OCI-M1 (cell line): ENCODE data around the gene SYNE2.
"Not testable (repeated sequence)": the region's sequence is repeated elsewhere in the genome, so short reads cannot be mapped to it uniquely, and the experiment has no call there.

ENCODE experiments used
- DNase-seq: peaks from one replicate; lab custom pipeline; 2025; lab: John Stamatoyannopoulos, UW

Gene SYNE2

GRCh38 chr14:64196814-64197411, 344.1 kb downstream of the SYNE2 start:
- DNase-seq: no peak

- no peak for DNase-seq
Observed at GRCh38 chr14:64197996-64198395, 345.2 kb downstream of the SYNE2 start.

GRCh38 chr14:64198486-64198885, 345.7 kb downstream of the SYNE2 start:
- no peak for DNase-seq

GRCh38 chr14:64200170-64200569, 347.4 kb downstream of the SYNE2 start:
- DNase-seq: no peak

GRCh38 chr14:64201296-64201695, 348.5 kb downstream of the SYNE2 start:
- no peak for DNase-seq

- DNase-seq: no peak
Observed at GRCh38 chr14:64201921-64202545, 349.2 kb downstream of the SYNE2 start.

GRCh38 chr14:64202716-64203115, 349.9 kb downstream of the SYNE2 start:
- no peak for DNase-seq

- no peak for DNase-seq
Observed at GRCh38 chr14:64203366-64204006, 350.7 kb downstream of the SYNE2 start.

GRCh38 chr14:64208261-64208660, 355.5 kb downstream of the SYNE2 start:
- no peak for DNase-seq

- no peak for DNase-seq
Observed at GRCh38 chr14:64208981-64209380, 356.2 kb downstream of the SYNE2 start.

GRCh38 chr14:64209444-64210131, 356.8 kb downstream of the SYNE2 start:
- DNase-seq: no peak

- no peak for DNase-seq
Observed at GRCh38 chr14:64210216-64210615, 357.4 kb downstream of the SYNE2 start.

GRCh38 chr14:64210912-64211311, 358.1 kb downstream of the SYNE2 start:
- not testable (repeated sequence) for DNase-seq

GRCh38 chr14:64212666-64213065, 359.9 kb downstream of the SYNE2 start:
- DNase-seq: no peak

GRCh38 chr14:64213086-64213485, 360.3 kb downstream of the SYNE2 start:
- DNase-seq: no peak

GRCh38 chr14:64213853-64214570, 361.2 kb downstream of the SYNE2 start:
- no peak for DNase-seq

GRCh38 chr14:64215274-64215673, 362.5 kb downstream of the SYNE2 start:
- DNase-seq: no peak

- no peak for DNase-seq
Observed at GRCh38 chr14:64215978-64216377, 363.2 kb downstream of the SYNE2 start.

GRCh38 chr14:64217308-64217707, 364.5 kb downstream of the SYNE2 start:
- no peak for DNase-seq

- no peak for DNase-seq
Observed at GRCh38 chr14:64217834-64218233, 365.0 kb downstream of the SYNE2 start.

GRCh38 chr14:64218344-64219240, 365.8 kb downstream of the SYNE2 start:
- no peak for DNase-seq
